Endothelial cell of umbilical vein (primary cell): ENCODE measurements around the gene CCS. TPM values are rescaled to one million over a fixed set of nuclear protein-coding genes. Genes with fewer than 3 reads are reported as not detected.
"Not testable (repeated sequence)": the region's sequence is repeated elsewhere in the genome, so short reads cannot be mapped to it uniquely, and the experiment has no call there.

ENCODE experiments used
- BruUV-seq: library from RNA; stranded (reverse); fragments of 400-500 nt; replicated peaks from 2 replicates; lab custom pipeline; 2021; lab: Mats Ljungman, UMichigan
- CTCF ChIA-PET: fragments of 300-600, 350-600 bp; sonication (Branson Sonifier 250); formaldehyde crosslinking; loops from one replicate; lab custom pipeline; 2021; ENCODE audit warnings: antibody characterized with exemption, inconsistent platforms; lab: Charles Lee
- POLR2A ChIA-PET: fragments of 300-600, 350-600 bp; sonication (Branson Sonifier 250); formaldehyde crosslinking; loops from one replicate; lab custom pipeline; 2021; ENCODE audit warnings: antibody characterized with exemption, inconsistent platforms; lab: Charles Lee
- DNase-seq: peaks from one replicate; pipeline ENCODE4 v3.0.0-alpha.2; 2011; ENCODE audit warnings: low read depth, low spot score
- FAIRE-seq: peaks from 2 replicates; lab custom pipeline; 2011; peaks lifted over from hg19 to GRCh38; lab: Jason Lieb, UNC
- H2AFZ ChIP-seq: 2 replicates; pipeline ENCODE4 v1.6.0; 2012; ENCODE audit warnings: low read depth, low read length, control low read depth, inconsistent platforms
- H3K27ac ChIP-seq: 2 replicates; pipeline ENCODE4 v1.5.1; 2011; ENCODE audit warnings: low read depth, mild to moderate bottlenecking, control low read depth, low read length, moderate library complexity; ENCODE audit not compliant: insufficient read depth
- H3K27me3 ChIP-seq, 2 experiments: 2 replicates each; pipeline versions ENCODE4 v1.6.0 to v1.6.1; 2011; ENCODE audit warnings: low read length in 2 of 2, mixed read lengths in 1 of 2; ENCODE audit not compliant: control insufficient read depth in 2 of 2, insufficient read depth in 2 of 2
- H3K36me3 ChIP-seq, 2 experiments: 2 replicates in 1 of 2; 3 replicates in 1 of 2; pipeline ENCODE4 v1.5.1; 2011; ENCODE audit warnings: low read length in 2 of 2, mild to moderate bottlenecking in 1 of 2, moderate library complexity in 1 of 2; ENCODE audit not compliant: control insufficient read depth in 2 of 2, insufficient read depth in 2 of 2; ENCODE audit errors: extremely low read depth in 1 of 2
- H3K4me1 ChIP-seq: 3 replicates; pipeline ENCODE4 v1.5.1; 2011; ENCODE audit warnings: mild to moderate bottlenecking, low read length; ENCODE audit not compliant: control insufficient read depth, insufficient read depth; ENCODE audit errors: extremely low read depth
- H3K4me2 ChIP-seq: 2 replicates; pipeline ENCODE4 v1.6.1; 2011; ENCODE audit warnings: low read length, control low read depth, mixed read lengths; ENCODE audit not compliant: insufficient read depth
- H3K4me3 ChIP-seq, 3 experiments: fragments of 200-600 bp in 1 of 3; sonication (generic), shearing (Covaris generic) in 1 of 3; replicated peaks in 1 of 3; 2 replicates each; pipeline ENCODE4 v1.5.1; 2011 to 2016; ENCODE audit warnings: control low read depth in 3 of 3, low read length in 3 of 3, mild to moderate bottlenecking in 2 of 3, inconsistent platforms in 1 of 3, low read depth in 1 of 3, moderate library complexity in 1 of 3; ENCODE audit not compliant: insufficient read depth in 1 of 3
- H3K79me2 ChIP-seq: 2 replicates; pipeline ENCODE4 v1.6.0; 2012; ENCODE audit warnings: low read length, inconsistent platforms; ENCODE audit not compliant: control insufficient read depth, insufficient read depth
- H3K9ac ChIP-seq: replicated peaks from 2 replicates; pipeline ENCODE3; 2011; ENCODE audit warnings: low read length, control low read depth; ENCODE audit not compliant: insufficient read depth; ENCODE audit errors: extremely low read depth
- H3K9me1 ChIP-seq: replicated peaks from 3 replicates; pipeline ENCODE4 v1.6.0; 2011; ENCODE audit warnings: mild to moderate bottlenecking, low read length; ENCODE audit not compliant: control insufficient read depth, insufficient read depth; ENCODE audit errors: extremely low read depth
- H3K9me3 ChIP-seq: replicated peaks from 2 replicates; pipeline ENCODE4 v1.5.1; 2012; ENCODE audit warnings: low read length, inconsistent platforms; ENCODE audit not compliant: control insufficient read depth, insufficient read depth
- H4K20me1 ChIP-seq: replicated peaks from 2 replicates; pipeline ENCODE3; 2011; ENCODE audit warnings: mild to moderate bottlenecking, low read length; ENCODE audit not compliant: control insufficient read depth, insufficient read depth; ENCODE audit errors: extremely low read depth
- CTCF ChIP-seq, 2 donors: IDR thresholded peaks; 1 replicate in 1 of 2; 2 replicates in 1 of 2; pipeline ENCODE4 v1.5.1; 2011; ENCODE audit warnings: low read length in 2 of 2, mild to moderate bottlenecking in 2 of 2, moderate library complexity in 2 of 2, control low read depth in 1 of 2, inconsistent platforms in 1 of 2, low read depth in 1 of 2; ENCODE audit not compliant: insufficient read depth in 1 of 2; ENCODE audit errors: extremely low read depth in 1 of 2
- EZH2 ChIP-seq: IDR thresholded peaks from 2 replicates; pipeline ENCODE4 v1.6.1; 2012; ENCODE audit warnings: borderline replicate concordance, low read depth, mild to moderate bottlenecking, moderate library complexity, low read length, inconsistent platforms; ENCODE audit not compliant: severe bottlenecking
- FOS ChIP-seq: IDR thresholded peaks from 2 replicates; pipeline ENCODE4 v1.6.1; 2011; ENCODE audit warnings: mild to moderate bottlenecking, low read length, moderate library complexity, borderline replicate concordance; ENCODE audit not compliant: insufficient read depth
- GATA2 ChIP-seq: IDR thresholded peaks from 2 replicates; pipeline ENCODE4 v1.7.0; 2011; ENCODE audit warnings: low read depth, mild to moderate bottlenecking, moderate library complexity, mixed read lengths, low read length; ENCODE audit not compliant: insufficient read length, insufficient read depth
- JUN ChIP-seq: IDR thresholded peaks from 2 replicates; pipeline ENCODE4 v1.6.1; 2011; ENCODE audit warnings: borderline replicate concordance, low read depth; ENCODE audit not compliant: insufficient read length, insufficient read depth
- MAX ChIP-seq: IDR thresholded peaks from 2 replicates; pipeline ENCODE4 v1.6.1; 2011; ENCODE audit not compliant: insufficient read depth, insufficient read length
- MYC ChIP-seq: IDR thresholded peaks from one replicate; pipeline ENCODE4 v1.6.1; 2011; ENCODE audit warnings: mild to moderate bottlenecking, low read depth, low read length
- POLR2A ChIP-seq: IDR thresholded peaks from 2 replicates; pipeline ENCODE4 v1.6.1; 2012; ENCODE audit warnings: low read depth, mild to moderate bottlenecking, control low read depth, low read length
- POLR2AphosphoS5 ChIP-seq: IDR thresholded peaks from 2 replicates; pipeline ENCODE4 v1.6.1; 2012; ENCODE audit warnings: low read depth, mild to moderate bottlenecking, control low read depth, low read length, moderate library complexity; ENCODE audit not compliant: insufficient read depth
- dilution Hi-C: fragments of 300-500 bp; cut with MboI; formaldehyde crosslinking; loops from one replicate; pipeline ENCODE4 v1.15.0; 2019; ENCODE audit warnings: low sequenced_read_pairs; ENCODE audit not compliant: extremely low pct_ligation_motif_present
- intact Hi-C: fragments of 100-400 bp; cut with micrococcal nuclease; formaldehyde crosslinking; loops from one replicate; pipeline ENCODE4 v1.10.0; 2022
- polyA plus RNA-seq, 4 experiments: library from polyadenylated mRNA; depleted of rRNA in 3 of 4; stranded (reverse) in 3 of 4; unstranded in 1 of 4; fragments of >200 nt; gene quantifications; 2 replicates each; pipeline versions ENCODE4 v1.2.1 to v1.2.3, GENCODE V29; 2011 to 2012; ENCODE audit warnings: missing spikeins in 1 of 4
- total RNA-seq: library from RNA; stranded (reverse); gene quantifications from 2 replicates; pipeline ENCODE4 v1.2.3, GENCODE V29; 2021

The CCS gene
- total and polyA plus RNA-seq, 2 donors (not counting 3 experiments of a cell fraction or from before 2014, with no cell fraction given): 38.7 to 39.0 TPM

GRCh38 chr11:66581261-66581660 is 11.7 kb upstream of the CCS start:
- Histone ChIP-seq H3K36me3 (no peaks in the 10 kb centered on the region), H3K79me2 (no peaks in the 10 kb centered on the region), H3K9me1 (no peaks in the 10 kb centered on the region), H3K4me1 (no peaks in the 10 kb centered on the region), H3K9me3 (no peaks in the 10 kb centered on the region), H3K27ac (no peak overlapping the region), H4K20me1 (no peaks in the 10 kb centered on the region), H3K4me3 (no peak overlapping the region), H3K4me2 (no peak overlapping the region), H3K9ac (no peak overlapping the region), H3K27me3 (peaks cover 0 to 2% of the 10 kb centered on the region in 2 experiments), H2AFZ (no peak overlapping the region)
- no TSS peak for BruUV-seq
- ChIA-PET POLR2A (interaction anchor here (0.6 to 1.3 kb wide), 2 partner anchors 30 to 97 kb away, joined by 4 to 6 read pairs; partner anchors contain the start of gene RBM4B), CTCF (interaction anchor here (1.2 to 5.8 kb wide), 3 partner anchors 11 to 97 kb away, joined by 5 to 143 read pairs (median 14); partner anchors contain the start of genes CCDC87, CCS, RBM4 and RBM4B)
- TF ChIP-seq CTCF (IDR thresholded peaks at IDR 0.05; ENCODE audit: extremely low read depth in 1 of 2, insufficient read depth in 1 of 2, low read depth in 1 of 2, low read length in 2 of 2) (no peak), MYC (no peak), JUN (no peak), GATA2 (no peak), FOS (no peak), MAX (no peak), POLR2A (no peak), EZH2 (no peak), POLR2AphosphoS5 (no peak)
- FAIRE-seq: no peak
- intact Hi-C loops (no loop called here), dilution Hi-C loops (no loop called here)
- no peak for DNase-seq

- H3K27me3 ChIP-seq, H3K4me2 ChIP-seq, POLR2A ChIA-PET, H3K9me3 ChIP-seq, H3K9ac ChIP-seq, H2AFZ ChIP-seq, BruUV-seq, H3K4me1 ChIP-seq, DNase-seq, H3K79me2 ChIP-seq, FAIRE-seq, H3K36me3 ChIP-seq, intact Hi-C loops, H3K9me1 ChIP-seq, H3K4me3 ChIP-seq, dilution Hi-C loops, H3K27ac ChIP-seq, H4K20me1 ChIP-seq: not testable (repeated sequence)
- CTCF ChIA-PET: interaction anchor here (3.6 kb wide), 1 partner anchor 95 kb away, joined by 15 read pairs; the partner anchor contains the start of gene RBM4B
Measured at GRCh38 chr11:66582565-66583147, 10.3 kb upstream of the CCS start.
